GM21526 (cell line): ENCODE data around the gene GATA5.

Source experiments
- ATAC-seq: cut with Tn5 transposase; IDR thresholded peaks from one replicate; pipeline ENCODE4 v1.9.1; 2021; ENCODE audit warnings: moderate library complexity; ENCODE audit not compliant: unreplicated experiment, low FRiP score

The GATA5 gene

GRCh38 chr20:62458275-62459251, 17.2 kb downstream of the GATA5 start:
- ATAC-seq = no peak

- ATAC-seq = no peak
Measured at GRCh38 chr20:62457831-62458230, 18.0 kb downstream of the GATA5 start.

DNA sequence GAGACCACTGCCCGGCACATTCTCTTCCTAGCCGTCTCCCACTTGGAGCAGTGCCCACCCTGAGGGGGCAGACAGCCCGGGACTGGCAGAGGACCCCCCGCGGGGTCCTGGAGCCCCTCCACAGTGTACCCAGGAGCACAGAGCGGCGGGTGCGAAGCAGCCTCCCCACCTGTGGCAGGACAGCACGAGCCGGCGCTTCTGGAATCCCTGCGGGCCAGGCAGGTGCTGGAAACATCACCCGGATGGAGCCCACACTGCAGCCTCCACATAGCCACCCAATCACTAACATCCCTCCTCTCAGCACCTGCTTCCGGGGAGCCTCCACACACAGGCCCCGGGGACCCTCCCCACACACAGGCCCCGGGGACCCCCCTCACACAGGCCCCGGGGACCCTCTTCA, 18.7 kb downstream of the GATA5 start:
- ATAC-seq = no peak

GRCh38 chr20:62455929-62456328, 19.9 kb downstream of the GATA5 start:
- ATAC-seq = no peak

GRCh38 chr20:62454904-62455636, 20.7 kb downstream of the GATA5 start:
- ATAC-seq = no peak

DNA sequence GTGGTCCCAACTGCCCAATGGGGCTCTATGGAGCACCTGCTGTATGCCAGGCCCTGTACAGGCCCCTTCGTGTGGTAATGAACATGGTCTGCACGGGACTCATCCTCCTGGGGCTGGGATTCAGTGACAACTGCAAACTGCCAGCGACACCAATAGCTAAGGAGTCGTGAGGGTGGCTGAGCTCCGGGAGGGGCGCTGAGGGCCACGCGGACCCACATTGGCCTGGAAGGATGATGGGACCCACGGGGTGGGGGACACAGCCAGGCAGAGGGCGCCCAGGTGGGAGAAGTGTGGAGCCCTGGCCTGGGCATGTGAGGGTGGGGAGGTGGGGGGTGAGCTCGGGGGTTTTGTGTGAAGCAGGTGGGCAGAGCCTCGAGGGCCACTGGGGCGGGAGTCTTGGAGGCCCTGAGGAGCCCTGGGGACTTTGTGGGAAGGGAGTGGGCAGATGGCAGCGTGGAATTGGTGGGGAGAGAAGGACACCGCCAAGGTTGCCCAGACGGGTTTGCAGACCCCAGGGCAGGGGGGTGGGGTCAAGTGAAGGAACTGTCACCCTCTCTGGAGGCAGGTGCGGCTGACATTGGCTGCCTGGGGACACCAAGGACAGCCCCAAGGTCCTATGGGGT, 22.5 kb downstream of the GATA5 start:
- ATAC-seq = no peak

DNA sequence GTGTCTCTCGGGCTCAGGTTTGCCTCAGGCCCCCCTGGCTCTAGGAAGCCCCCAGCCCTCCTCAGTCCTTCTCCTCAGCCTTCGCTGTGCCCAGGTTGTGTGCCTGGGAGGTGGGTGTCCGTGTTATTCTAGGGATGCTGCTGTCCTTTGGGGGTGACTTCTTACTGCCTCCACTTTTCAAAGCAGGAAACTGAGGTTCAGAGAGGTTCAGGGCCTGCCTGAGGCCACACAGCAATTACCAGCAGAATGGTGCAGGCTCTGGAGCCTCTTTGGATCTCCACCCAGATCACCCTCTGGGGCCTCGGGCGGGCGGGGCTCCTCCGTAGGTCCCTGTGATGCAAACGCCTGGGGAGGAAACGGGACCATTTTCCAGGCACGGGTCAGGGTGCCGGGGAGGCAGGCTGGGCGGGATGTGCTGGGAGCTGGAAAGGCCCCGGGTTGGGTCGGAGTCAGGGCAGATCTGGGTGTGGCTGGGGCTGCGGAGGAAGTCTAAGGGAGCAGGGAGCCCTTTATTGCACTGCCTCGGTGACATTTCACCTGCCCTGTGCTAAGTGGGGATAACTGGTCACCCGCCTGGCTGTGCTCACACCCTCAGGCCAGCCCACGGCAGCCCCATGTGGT, 23.2 kb downstream of the GATA5 start:
- no peak for ATAC-seq

DNA sequence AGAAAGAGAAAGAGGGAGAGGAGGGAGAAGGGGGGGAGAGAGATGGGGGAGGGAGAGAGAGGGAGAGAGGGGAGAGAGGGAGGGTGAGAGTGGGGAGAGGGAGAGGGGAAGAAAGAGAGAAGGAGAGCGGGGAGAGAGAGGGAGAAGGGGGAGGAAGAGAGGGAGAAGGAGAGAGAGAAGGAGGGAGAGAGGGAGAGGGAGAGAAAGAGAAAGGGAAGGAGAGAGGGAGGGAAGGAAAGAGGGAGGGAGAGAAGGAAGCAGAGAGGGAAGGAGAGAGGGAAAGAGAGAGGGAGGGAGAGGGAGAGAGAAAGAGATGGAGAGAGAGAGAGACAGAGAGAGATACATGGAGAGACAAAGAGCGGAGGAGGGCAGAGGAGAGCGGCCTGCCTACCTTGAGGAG, 23.8 kb downstream of the GATA5 start:
- no peak for ATAC-seq

DNA sequence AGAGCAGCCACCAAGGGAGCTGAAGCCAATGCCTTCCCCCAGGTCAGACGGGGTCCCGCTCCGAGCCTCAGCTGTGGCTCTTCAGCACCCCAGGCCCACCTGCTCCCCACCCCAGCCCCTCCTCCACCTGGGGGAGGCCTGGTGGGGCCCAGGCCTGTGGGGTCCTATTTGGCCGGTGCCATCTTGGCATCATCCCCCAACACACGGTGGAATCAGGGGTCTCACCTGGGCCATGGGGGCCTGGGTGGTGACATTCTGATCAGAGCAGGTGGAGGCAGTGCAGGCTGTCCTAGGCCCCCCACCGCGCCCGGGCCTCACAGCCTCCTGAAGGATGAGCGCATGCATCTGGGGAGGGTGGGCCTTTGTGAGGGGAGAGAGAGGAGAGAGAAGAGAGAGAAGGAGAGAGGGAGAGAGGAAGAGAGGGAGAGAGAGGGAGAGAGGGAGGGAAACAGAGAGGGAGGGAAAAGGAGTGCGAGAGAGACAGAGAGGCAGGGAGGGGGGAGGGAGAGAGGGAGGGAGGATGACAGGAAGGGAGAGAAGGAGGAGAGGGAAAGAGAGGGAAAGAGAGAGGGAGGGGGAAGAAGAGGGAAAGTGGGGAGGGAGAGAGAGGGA, 24.5 kb downstream of the GATA5 start:
- no peak for ATAC-seq

GRCh38 chr20:62449951-62450691, 25.7 kb downstream of the GATA5 start:
- no peak for ATAC-seq

- no peak for ATAC-seq
Measured at GRCh38 chr20:62448788-62449187, 27.0 kb downstream of the GATA5 start.

GRCh38 chr20:62448038-62448437, 27.8 kb downstream of the GATA5 start:
- no peak for ATAC-seq

- ATAC-seq = no peak
Measured at GRCh38 chr20:62446888-62447869, 28.6 kb downstream of the GATA5 start.

DNA sequence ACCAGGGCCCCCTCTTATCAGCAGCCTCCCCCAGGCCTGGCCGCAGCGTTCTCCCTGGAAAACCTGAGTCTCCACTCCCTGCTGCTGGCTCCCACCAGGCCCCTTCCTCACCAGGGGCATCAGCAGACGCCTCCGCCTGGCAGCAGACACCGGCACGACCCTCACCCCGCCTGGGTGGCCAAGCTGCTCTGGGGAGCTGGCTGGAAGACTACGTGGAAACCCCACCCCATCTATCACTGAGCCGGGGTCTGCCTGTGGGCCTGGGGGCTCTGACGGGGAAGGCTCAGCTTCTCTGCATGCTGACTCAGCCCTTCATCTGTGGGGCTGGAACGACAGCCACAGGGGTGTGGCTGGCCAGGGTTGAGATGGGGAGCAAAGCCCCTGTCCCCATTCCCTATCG, 29.3 kb downstream of the GATA5 start:
- ATAC-seq = no peak

GRCh38 chr20:62445553-62446340, 30.0 kb downstream of the GATA5 start:
- no peak for ATAC-seq

- ATAC-seq = no peak
Measured at GRCh38 chr20:62444286-62444685, 31.5 kb downstream of the GATA5 start.

DNA sequence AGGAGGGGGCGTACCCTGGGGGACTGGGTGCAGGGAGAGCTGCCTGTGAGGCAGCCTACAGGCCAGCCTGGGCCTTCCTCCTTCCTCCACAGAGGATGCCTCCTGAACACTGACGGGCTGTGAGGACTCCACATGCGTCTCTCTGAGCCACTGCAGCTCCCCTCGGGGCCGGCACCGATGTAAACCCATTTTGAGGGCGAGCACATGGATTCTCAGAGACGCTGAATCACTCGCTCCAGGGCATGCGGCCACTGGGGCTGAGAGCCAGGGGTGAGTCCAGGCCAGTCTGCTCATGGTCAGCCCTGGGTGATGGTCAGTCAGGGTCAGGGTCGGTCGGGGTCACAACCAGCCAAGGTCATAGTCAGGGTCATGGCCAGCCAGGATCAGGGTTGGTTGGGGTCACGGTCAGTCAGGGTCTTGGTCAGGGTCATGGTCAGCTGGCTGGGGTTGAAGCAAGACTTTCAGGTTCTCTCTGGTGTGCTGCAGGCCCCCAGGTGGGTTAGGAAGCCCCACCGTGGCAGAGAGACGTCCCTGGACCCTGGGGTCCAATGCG, 33.7 kb downstream of the GATA5 start:
- no peak for ATAC-seq
